Hematopoietic multipotent progenitor cell treated with erythropoietin and hydrocortisone succinate and interleukin-3 and kit ligand, for 4 days (in vitro differentiated cells): Measurements from ENCODE around the gene SUV39H2.
A peak's percentile ranks its signal among the peaks of the same experiment; 100 is the strongest.
"Not testable (repeated sequence)": the region's sequence is repeated elsewhere in the genome, so short reads cannot be mapped to it uniquely, and the experiment has no call there.

Experiments used
- DNase-seq: peaks from one replicate; pipeline ENCODE4 v3.0.0-alpha.2; 2015

The SUV39H2 gene, protein sequence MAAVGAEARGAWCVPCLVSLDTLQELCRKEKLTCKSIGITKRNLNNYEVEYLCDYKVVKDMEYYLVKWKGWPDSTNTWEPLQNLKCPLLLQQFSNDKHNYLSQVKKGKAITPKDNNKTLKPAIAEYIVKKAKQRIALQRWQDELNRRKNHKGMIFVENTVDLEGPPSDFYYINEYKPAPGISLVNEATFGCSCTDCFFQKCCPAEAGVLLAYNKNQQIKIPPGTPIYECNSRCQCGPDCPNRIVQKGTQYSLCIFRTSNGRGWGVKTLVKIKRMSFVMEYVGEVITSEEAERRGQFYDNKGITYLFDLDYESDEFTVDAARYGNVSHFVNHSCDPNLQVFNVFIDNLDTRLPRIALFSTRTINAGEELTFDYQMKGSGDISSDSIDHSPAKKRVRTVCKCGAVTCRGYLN

DNA sequence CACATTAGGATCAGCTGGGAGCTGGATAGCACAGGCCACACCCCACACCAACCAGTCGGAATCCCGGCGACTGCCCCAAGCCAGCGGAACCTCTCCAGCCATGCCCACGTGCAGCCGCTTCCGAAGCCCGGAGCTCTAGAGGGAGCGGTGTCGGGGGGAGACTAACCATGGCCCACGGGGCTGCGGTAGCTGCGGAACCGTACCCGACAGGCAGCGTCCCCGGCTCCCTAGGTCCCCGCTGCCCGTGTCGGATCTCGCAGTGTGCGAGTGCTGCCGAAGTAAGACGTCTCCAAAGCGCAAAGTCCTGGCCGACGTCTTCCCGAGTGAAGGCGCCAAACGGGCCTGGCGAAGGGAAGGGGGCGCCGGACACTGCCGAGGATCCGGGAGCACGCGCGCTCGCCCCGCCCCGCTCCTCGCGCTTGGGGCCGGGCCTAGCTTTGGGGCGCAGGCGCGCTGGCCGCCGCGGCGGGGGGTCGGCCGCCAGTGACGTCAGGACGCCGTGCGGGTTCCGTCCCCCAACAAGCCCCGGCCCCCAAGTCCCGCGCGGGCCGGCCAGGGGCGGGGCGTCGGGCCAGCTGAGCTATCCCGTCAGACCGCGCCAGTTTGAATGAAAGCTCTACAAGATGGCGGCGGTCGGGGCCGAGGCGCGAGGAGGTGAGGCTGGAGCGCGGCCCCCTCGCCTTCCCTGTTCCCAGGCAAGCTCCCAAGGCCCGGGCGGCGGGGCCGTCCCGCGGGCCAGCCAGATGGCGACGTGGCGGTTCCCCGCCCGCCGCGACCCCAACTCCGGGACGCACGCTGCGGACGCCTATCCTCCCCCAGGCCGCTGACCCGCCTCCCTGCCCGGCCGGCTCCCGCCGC is at the start of gene SUV39H2:
TSS of gene SUV39H2 (plus strand) at position 601 of the 858 bp plus-strand sequence. CDS start at position 624, 23 bp downstream.
- DNase-seq, result peak; percentile 98

DNA sequence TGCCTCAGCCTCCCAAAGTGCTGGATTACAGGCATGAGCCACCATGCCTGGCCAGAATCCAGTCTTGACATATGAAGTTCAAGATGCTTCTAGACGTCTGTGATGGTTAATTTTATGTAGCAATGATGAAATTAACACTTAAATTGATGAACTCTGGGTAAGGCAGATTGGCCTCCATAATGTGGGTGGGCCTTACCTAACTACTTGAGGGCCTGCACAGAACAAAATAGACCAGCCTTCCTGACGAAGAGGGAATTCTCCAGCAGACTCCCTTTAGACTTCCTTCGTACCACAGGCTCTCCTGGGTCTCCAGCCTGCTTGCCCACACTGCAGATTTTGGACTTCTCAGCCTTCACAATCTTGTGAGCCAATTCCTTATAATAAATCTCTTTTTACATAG is 45.6 kb upstream of the SUV39H2 start:
- DNase-seq, result no peak

DNA sequence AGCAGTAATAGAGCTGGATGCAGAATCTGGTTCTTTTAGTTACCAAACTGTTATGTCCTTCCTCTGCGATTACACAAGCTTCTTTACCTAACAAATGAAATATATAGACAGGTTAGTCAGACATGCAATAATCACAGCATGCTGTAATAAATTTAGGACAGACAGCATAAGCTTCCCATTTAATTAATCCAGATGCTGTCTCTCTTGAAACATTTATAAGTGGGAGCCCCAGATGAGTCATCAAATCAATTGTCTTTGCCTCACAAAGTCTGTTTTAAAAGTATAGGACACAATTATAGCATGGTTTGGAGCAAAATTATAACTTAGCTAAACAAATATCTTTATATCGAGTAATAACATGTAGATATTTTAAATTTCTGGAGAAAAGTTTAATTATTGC is 42.5 kb upstream of the SUV39H2 start:
- no peak for DNase-seq

DNA sequence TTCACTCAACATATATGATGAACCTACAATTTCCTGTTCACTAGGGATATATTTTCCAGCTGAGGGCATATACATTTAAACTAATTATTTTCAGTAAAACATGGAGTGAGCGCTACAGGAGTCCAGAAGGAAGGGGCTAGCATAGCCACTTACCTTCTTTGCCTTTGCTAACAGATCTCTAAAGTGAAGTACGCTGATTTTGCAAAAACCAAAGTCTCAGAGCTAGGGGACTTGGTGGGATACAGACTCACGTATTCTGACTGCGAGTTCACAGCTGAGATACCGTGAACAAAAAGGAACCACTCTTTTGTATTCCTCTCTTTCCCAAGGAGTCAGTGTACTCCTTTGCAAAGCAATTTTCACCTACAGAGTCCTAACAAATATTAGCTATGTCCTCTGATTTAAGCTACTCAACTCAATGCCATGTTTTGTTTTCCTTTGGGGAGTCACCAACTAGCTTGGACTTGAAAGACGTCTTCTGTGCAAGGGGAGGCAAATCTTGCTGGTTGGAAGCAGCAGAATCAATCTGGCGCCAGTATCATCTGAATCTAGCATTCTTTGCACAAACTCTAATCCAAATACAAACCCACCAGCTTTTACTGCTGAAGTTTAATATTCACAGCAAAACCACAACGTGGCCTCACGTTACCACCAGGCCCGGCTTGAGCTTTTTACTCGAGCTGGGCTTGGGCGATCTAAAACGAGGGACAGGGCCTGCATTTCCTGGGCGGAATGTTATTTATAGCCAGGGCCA is 41.5 kb upstream of the SUV39H2 start:
- DNase-seq, result no peak

DNA sequence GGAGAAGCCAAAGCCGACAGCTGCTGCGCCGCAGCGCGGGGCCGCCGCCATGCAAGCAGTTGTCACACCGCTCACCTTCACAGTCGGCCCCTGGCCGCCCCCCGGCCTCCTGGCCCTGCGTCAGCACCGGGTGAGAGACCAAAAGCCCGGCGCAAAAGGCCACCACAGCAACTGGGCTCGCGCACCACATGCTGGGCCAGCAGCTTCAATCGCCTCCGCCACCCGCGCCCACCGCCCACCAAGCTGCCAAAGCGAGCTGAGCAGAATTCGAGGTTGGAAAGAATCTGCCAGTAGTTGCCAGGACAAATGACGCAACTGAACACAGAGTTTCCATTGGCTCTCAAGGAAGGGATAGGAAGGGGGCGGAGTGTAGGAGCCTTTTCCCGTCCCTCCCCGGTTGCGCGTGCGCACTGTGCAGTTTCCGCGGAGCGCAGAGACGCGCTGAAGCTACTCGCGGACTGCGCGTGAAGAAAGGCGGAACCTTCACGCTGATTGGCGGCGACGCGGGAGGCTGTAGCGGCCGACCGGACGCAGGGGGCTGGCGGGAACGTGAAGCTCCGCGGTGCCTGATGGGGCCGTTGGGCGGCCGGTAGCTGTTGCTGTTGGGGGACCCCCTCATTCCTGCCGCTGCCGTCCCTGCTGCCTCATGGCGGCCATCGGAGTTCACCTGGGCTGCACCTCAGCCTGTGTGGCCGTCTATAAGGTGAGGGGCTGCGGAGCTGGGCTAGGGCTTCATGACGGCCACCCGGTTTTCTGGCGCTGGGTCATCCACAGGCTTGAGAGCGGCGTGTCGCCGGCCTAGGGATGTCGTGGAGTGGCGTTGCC is 40.7 kb upstream of the SUV39H2 start, which contains the start of the genes CDNF, HSPA14 and MSANTD7:
TSS of gene CDNF (minus strand) at position 281 of the 825 bp plus-strand sequence. CDS start at position 190, 91 bp downstream.
TSS of gene HSPA14 (plus strand) at position 550 of the 825 bp plus-strand sequence. CDS start at position 647, 97 bp downstream.
TSS of gene MSANTD7 (plus strand) at position 550 of the 825 bp plus-strand sequence. CDS start 3,979 bp downstream, outside the sequence.
- peak; percentile 100 for DNase-seq

- peak; percentile 55 for DNase-seq
Observed at GRCh38 chr10:14838582-14839304, 39.9 kb upstream of the SUV39H2 start.

- DNase-seq, result peak; percentile 35
Observed at GRCh38 chr10:14839305-14839695, 39.4 kb upstream of the SUV39H2 start.

GRCh38 chr10:14840178-14840577 is 38.5 kb upstream of the SUV39H2 start:
- DNase-seq, result no peak

GRCh38 chr10:14843327-14843988 is 35.2 kb upstream of the SUV39H2 start:
- DNase-seq, result no peak

- DNase-seq, result no peak
Observed at GRCh38 chr10:14844948-14845347, 33.7 kb upstream of the SUV39H2 start.

DNA sequence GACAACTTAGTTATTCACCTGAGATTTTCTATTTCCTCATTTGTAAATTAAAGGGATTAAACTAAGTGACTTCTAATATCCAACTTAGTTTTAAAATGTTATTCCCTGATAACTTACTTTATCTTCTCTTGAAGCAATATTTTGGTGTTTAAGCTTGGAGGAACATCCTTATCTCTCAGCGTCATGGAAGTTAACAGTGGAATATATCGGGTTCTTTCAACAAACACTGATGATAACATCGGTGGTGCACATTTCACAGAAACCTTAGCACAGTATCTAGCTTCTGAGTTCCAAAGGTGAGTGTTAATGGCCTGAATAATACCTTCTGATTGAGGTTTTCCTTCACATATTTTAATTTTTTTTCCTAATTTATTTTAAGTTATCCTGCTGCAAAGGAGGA is 26.4 kb upstream of the SUV39H2 start:
- DNase-seq, result no peak

GRCh38 chr10:14855453-14855852 is 23.2 kb upstream of the SUV39H2 start:
- no peak for DNase-seq

DNA sequence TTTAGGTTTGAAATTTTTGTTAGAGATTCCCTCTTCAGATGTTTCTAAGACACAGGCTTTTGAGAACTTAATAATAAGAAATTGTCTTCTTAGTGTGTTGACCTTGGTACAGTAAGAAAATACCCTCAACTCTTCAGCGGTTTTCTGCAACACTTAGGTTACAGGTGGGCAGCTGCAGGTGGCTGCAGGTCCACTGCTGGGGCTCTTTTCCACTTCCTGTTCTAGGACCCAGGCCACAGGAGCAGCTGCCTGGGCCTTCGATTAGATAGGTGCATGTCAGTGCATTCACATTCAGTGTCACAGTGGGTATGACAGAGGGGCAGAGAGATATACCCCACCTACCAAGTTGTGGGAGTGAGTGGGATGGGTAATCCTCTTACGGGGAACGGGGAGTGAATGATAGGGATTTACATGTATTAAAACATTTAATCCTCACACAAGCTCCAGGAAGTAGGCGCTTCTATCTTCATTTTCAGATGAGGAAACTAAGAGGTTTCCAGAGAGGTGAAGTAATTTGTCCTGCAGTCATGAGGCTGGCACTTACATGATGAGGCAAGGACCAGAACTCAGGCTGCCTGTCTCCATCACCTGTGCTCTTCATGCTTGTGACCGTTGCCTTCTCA is 20.2 kb upstream of the SUV39H2 start:
- no peak for DNase-seq

GRCh38 chr10:14859043-14859442 is 19.6 kb upstream of the SUV39H2 start:
- DNase-seq, result no peak

DNA sequence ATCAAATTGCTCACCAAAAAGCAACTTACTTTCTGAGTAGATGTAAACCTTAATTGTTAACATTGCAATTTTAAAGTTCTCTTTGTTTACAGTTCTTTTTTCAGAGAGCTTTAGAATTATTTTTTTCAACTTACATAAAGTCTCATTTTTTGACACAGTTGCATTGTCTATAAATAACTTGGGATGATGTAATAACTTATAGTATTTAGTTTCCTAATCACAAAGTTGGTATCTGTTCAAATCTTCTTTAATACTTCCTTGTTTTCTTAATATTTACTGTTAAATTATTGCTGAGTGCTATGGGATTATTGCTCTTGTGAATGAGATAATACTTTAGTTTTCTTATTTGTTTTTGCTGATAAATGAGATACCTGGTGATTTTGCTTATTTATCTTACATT is 18.9 kb upstream of the SUV39H2 start:
- no peak for DNase-seq

DNA sequence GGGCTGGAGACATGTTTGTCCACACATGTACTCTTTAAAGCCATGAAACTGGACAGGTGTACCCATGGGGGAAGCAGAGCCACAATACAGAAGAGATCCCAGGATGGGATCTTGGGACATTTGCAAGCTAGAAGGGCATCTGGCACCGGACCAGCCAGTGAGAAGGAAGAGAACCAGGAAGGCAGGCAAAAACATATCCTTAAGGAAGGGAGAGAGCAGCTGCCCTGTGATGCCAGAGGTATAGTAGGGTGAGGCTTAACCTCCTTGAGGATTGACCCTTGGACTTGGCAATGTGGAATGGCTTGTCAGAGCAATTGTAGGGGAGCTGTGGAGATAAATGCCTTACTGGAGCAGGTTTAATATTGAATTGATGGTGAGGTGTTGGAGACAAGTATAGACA is 17.9 kb upstream of the SUV39H2 start:
- no peak for DNase-seq

DNA sequence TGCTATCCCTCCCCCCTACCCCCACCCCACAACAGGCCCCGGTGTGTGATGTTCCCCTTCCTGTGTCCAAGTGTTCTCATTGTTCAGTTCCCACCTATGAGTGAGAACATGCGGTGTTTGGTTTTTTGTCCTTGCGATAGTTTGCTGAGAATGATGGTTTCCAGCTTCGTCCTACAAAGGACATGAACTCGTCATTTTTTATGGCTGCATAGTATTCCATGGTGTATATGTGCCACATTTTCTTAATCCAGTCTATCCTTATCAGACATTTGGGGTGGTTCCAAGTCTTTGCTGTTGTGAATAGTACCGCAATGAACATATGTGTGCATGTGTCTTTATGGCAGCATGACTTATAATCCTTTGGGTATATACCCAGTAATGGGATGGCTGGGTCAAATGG is 14.2 kb upstream of the SUV39H2 start:
- not testable (repeated sequence) for DNase-seq

DNA sequence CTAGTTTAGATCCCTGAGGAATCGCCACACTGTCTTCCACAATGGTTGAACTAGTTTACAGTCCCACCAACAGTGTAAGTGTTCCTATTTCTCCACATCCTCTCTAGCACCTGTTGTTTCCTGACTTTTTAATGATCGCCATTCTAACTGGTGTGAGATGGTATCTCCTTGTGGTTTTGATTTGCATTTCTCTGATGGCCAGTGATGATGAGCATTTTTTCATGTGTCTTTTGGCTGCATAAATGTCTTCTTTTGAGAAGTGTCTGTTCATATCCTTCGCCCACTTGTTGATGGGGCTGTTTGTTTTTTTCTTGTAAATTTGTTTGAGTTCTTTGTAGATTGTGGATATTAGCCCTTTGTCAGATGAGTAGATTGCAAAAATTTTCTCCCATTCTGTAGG is 13.8 kb upstream of the SUV39H2 start:
- not testable (repeated sequence) for DNase-seq

- DNase-seq, result peak; percentile 52
Observed at GRCh38 chr10:14873090-14873760, 5.4 kb upstream of the SUV39H2 start.
